Astrocyte (in vitro differentiated cells and primary cell): Measurements from ENCODE around the gene MXRA5.

Experiments used
- EZH2 ChIP-seq: IDR thresholded peaks from 2 replicates; pipeline ENCODE4 v1.6.1; 2012; ENCODE audit warnings: mild to moderate bottlenecking, low read length, inconsistent platforms; ENCODE audit not compliant: insufficient read depth
- TF ChIP-seq, protein P1 (sequence below): IDR thresholded peaks from 2 replicates; pipeline ENCODE4 v1.5.1; 2011; ENCODE audit warnings: low read depth, mild to moderate bottlenecking, inconsistent platforms, low read length, moderate library complexity; ENCODE audit not compliant: insufficient read depth

DNA sequence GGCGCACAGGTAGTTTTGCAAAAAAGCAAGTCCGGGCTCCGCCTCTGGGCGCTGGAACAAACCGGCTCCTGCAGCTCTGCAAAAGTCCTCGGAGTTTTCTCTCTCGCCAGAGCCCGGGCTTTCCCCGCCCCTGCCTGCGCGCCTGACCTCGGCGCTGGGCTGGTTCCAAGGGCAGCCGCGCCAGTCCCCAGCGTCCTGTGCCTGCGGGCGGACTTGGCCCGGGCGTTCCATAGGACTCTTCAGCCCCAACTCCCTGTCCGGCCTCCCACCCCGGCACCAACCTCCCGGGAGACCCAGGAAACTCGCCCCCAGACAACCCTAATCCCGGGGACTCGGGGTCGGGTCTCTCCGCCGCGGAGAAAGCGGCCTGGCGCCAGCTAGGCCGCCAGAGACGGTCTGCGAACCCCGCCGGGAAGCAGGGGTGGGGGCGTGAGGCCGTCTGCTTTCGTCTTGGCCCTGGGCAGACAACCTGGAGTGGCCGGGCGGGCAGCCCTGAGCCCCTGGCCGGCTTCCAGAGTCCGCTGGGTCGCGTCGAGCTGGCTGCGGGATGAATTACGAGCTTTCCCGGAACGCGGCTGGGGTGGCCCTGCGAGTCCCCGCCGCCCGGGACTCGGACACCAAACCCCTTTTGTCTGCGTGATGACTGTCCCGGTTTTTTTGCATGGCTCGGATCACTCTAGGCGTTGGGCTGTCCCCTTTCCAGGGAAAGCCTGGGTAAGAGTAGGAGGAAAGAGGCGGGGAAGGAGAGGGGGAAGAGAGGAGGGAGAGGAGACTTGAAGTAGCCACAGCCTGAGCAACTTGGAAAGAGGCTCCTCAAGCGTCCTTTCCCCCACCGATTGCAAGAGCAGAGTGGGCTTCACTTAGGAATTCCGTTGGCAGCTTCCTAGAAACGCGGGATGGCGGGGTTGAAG is 916 bp downstream of the MXRA5 start:
- TF ChIP-seq, protein P1, sequence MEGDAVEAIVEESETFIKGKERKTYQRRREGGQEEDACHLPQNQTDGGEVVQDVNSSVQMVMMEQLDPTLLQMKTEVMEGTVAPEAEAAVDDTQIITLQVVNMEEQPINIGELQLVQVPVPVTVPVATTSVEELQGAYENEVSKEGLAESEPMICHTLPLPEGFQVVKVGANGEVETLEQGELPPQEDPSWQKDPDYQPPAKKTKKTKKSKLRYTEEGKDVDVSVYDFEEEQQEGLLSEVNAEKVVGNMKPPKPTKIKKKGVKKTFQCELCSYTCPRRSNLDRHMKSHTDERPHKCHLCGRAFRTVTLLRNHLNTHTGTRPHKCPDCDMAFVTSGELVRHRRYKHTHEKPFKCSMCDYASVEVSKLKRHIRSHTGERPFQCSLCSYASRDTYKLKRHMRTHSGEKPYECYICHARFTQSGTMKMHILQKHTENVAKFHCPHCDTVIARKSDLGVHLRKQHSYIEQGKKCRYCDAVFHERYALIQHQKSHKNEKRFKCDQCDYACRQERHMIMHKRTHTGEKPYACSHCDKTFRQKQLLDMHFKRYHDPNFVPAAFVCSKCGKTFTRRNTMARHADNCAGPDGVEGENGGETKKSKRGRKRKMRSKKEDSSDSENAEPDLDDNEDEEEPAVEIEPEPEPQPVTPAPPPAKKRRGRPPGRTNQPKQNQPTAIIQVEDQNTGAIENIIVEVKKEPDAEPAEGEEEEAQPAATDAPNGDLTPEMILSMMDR: no peak
- TF ChIP-seq EZH2: no peak
